GM21390 (cell line): ENCODE results near the gene KAT7.
"Not testable (repeated sequence)": the region's sequence is repeated elsewhere in the genome, so short reads cannot be mapped to it uniquely, and the experiment has no call there.

Experiments used
- ATAC-seq: cut with Tn5 transposase; IDR thresholded peaks from one replicate; pipeline ENCODE4 v1.9.1; 2021; ENCODE audit not compliant: unreplicated experiment

KAT7 gene

DNA sequence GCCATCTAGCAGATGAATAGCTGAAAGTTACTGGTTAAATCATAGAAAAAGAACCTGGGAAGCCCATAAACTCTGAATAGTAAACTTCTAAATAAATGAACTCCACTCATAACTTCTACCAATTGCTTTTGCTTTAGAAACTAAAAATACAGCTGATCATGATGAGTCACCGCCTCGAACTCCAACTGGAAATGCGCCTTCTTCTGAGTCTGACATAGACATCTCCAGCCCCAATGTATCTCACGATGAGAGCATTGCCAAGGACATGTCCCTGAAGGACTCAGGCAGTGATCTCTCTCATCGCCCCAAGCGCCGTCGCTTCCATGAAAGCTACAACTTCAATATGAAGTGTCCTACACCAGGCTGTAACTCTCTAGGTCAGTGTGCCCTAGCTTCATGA lies 9.7 kb downstream of the KAT7 start:
- ATAC-seq, result no peak

GRCh38 chr17:49798738-49799137 lies 10.3 kb downstream of the KAT7 start:
- ATAC-seq, result no peak

DNA sequence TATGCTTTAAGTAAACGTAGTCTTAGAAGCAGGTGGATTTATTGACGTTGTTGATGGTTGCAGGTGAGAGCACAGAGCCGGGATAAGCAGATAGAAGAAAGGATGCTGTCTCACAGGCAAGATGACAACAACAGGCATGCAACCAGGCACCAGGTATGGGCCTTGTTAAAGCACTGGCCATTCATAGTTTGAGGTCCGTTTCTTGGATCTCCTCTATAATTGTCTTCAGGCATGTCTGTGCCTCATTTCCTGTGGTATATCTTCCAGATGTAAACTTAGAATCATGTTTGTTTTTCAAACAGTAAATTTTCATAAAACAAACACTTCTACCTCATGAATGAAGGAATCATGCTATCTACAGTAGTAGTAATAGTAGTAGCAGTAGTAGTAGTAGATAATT lies 20.6 kb downstream of the KAT7 start:
- ATAC-seq, result no peak

DNA sequence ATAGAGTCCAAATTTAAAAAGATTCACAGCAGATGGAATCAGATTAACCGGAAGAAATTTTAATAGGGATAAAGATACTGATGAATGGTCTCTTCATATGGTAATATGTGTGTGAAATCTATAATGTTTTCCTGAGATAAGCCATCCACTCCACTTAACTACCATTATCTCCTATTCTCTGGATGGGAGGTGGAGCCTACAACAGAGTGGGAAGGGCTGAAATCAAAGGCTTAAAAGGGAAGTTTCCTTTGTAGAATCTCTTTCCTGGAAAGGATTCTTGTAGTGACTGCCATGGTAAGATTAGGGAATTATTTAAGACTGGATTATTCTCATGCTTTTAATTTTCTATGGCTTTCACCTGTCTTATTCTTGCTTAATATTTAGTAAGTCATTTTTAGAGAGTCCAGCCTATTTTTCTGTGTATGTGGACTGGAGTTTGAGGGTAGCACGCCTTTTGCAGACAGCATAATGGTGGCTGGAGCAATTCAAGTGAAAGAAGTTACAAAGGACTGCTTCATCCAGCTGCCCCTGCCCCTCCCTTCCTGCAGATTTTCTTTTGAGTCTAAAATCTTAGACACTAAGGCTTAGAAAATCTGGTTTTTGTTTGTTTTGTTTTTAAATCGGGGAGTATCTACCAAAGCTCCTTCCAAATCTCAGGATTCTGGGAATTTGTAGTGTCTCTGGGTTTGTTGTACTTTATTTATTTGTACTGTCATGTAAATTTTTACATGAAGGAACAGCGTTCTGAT lies 26.5 kb downstream of the KAT7 start:
- no peak for ATAC-seq

DNA sequence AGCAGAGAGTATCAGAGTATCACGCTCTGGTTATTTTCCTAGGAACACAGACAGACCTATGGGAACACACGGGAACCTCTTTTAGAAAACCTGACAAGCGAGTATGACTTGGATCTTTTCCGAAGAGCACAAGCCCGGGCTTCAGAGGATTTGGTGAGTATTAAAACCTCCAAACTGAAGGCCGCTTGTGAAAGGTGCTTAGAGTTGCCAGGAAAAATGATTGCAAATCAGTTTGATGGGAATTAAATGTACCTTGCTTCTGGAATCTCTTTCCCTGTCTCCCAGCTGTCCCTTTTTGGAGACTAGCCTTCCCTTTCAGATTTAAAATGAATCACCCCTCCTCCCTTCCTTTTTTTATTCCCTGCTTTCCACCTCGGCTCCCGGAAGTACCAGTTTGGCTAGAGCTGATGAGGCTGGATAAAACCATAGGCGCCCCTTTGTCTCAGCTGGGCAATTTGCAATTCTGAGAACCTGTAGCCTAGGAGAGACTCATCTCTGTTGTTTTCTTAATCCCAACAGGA lies 27.3 kb downstream of the KAT7 start:
- ATAC-seq, result no peak

- no peak for ATAC-seq
These were observed 29.5 kb downstream of the KAT7 start for GRCh38 chr17:49817993-49818392.

GRCh38 chr17:49819138-49819537 lies 30.7 kb downstream of the KAT7 start:
- no peak for ATAC-seq

DNA sequence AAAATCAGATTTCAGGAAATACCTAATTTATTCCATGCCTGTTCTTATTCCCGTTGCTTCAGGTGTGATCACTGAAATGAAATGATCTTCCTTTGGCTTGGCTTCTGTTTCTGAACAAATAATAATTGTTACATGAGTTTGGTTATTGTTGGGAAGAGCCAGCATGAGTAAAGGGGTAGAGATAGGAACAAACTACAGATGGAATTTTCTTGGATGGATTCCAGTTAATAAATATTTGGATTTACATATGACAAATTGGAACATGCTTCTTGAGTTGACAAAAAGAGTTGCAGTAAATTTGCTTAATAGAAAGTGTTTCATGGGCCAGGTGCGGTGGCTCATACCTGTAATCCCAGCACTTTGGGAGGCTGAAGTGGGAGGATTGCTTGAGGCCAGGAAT lies 31.2 kb downstream of the KAT7 start:
- no peak for ATAC-seq

DNA sequence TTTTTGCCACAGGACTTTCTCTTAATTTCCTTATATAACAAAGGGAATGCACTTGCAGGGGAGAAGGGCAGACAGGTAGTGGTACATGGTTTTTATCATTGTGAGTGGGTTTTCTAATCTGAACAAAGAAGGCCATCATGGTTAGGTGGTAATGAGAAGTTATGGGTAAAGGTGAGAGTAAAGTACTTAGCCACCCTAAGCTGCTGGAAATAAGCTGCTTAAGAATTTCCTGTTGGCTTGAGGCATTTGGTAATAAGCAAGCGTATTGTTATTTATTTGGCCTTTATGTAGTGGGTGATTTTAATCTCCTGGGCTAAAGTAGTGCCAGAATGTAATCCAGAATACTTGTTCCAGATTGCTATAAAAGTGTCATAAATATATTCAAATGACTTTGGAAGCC lies 32.3 kb downstream of the KAT7 start:
- no peak for ATAC-seq

DNA sequence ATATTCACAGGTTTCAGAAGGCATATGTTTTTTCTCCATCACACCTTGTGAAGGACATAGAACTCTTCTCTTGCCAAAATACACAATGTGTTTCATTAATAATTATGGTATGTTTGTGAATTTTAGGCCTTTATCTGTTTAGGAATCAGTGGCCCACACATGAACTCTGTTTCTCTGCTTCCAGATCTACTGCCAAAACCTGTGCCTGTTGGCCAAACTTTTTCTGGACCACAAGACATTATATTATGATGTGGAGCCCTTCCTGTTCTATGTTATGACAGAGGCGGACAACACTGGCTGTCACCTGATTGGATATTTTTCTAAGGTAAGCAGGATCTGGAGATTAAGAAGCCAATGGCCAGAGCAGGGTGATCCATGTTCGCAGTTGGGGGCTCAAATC lies 33.0 kb downstream of the KAT7 start:
- no peak for ATAC-seq

- ATAC-seq, result no peak
These were observed 33.4 kb downstream of the KAT7 start for GRCh38 chr17:49821916-49822315.

DNA sequence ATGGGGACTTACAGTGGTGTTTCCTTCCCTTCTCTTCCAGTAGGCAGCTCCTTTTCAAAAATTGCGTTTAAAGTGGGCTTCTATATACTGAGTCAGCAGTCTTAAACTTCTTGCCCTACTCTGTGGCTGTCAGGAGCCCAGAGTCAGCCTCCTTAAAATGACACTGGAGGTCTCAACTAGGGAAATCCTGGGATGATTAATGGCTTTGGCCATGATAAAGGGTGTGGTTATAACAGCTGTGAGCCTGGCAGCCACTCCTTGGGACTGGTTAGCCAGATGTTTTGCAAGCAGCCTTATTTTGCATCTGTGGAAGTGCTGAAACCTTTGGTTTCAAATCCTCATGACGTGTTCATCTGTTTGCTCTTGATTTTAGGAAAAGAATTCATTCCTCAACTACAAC lies 34.3 kb downstream of the KAT7 start:
- ATAC-seq, result no peak

DNA sequence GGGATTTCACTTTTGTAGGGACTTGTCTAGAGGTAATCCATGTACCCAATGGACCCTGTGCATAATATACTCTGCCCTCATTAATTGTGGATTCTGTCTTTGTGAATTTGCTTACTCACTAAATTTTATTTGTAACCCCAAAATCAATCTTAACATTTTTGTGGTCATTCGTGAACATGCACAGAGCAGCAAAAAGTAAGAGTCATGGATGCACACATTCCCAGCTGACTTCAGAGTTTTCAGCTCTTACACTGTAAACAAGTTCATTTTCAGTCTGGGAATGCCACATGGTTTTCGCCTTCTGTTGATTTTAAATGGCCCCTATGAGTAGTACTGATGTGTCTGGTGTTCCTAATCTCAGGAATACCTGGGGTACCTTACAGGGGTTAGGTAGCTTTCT lies 35.1 kb downstream of the KAT7 start:
- ATAC-seq, result no peak

DNA sequence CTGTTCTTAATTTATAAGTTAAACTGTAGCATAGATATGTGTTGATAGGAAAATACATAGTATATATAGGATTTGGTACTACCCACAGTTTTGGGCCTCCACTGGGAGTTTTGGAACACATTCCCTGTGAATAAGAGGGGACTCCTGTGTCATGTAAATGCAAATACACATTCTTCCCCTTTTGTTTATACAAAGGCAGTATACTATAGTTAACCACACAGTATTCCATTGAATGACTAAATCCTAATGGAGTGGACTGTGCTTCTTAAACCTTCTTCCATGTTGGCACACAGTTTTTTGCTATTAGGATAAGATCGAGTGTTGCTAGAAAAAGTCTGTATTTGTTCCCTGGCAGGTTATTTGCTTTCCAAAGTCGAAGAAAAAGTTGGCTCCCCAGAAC lies 37.2 kb downstream of the KAT7 start:
- no peak for ATAC-seq

GRCh38 chr17:49828325-49828724 lies 39.8 kb downstream of the KAT7 start:
- not testable (repeated sequence) for ATAC-seq

DNA sequence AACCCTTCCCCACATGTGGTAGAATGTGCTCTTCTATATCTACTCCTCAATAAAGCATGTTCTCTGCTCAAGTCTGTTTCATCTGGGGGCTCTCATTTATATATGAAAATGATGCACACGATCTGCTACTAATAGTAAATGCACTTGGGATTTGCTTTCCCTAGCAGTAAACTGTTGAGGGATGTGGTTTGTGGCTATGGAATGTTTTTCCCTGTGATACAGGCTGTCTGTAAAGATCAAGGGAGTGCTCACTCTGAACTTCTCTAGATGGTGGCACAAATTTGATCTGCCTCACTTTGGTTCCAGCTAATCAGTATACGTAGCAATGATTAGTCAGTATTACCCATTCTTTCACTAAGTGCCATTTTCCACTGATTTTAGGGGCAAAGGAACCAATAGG lies 40.5 kb downstream of the KAT7 start:
- no peak for ATAC-seq

DNA sequence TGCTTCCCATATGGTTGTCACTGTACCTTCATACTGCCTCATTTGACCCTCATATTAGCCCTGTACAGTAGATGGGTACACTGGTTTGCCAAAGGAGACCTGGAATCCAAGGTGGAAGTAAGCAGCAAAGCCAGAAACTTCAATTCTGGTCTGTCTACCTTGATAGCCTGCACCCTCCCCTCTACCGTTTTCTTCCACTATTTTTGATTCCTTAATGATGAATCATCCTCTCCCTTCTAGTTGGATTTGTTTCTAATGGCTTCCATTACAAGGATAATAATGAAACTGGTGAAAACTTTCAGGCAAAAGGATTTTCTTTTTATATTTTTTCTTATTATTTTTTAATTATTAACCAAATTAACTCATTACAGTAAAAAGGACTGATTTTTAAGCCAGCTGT lies 42.1 kb downstream of the KAT7 start:
- no peak for ATAC-seq

DNA sequence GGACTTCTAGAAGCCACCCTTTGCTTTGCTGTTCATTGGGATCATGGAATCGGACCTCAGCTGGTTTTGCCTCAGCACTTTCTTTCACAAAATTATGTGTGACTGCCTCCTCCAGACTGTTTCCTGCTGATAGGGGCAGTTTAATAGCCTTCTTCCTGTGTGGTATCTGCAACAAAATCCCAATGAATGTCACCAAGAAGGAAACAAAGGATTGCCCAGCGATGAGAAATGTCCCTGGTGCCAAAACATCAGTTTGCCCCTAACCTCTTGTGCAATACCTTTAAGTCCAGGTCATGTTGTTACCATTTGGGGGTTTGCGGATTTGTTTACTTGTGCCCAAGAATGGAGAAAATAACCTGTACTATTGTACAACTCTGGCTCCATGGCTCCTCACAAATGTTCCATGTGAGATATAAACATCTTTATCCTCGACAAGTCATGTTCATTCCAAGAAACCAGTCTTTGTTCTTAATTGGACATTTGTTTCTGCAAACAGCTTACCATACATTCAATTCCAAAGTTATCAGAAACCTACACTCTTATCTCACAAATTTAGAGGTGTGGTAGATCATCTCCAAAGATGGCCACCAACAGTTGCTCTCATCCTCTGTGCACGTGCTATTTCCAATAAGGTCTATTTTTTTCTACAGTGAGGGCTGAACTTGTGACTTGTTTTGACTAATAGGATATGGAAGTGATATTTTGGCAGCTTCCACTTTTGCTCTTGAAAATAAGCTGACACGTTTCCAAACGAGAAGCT lies 44.5 kb downstream of the KAT7 start:
- no peak for ATAC-seq

DNA sequence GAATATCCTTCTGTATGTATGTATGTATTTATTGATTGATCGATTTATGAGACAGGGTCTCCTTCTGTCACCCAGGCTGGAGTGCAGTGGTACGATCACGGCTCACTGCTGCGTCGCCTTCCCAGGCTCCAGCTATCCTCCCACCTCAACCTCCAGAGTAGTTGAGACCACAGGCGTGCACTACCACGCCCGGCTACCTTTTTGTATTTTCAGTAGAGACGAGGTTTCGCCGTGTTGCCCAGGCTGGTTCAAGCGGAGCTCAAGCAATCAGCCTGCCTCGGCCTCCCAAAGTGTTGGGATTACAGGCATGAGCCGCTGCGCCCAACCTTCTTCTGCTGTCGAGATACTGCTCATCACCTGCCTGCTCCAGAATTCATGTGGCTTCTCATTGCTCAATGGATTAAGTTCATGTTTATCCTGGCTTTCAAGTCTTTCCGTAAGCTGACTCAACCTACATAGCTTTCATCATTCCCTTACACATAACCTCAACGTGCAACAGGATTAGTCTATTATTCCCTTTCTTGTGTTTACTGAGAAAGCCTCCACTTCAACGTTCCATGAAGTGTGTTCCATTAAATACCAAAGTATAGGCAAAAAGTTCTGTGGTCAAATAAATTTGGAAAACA lies 45.8 kb downstream of the KAT7 start:
- ATAC-seq, result no peak

DNA sequence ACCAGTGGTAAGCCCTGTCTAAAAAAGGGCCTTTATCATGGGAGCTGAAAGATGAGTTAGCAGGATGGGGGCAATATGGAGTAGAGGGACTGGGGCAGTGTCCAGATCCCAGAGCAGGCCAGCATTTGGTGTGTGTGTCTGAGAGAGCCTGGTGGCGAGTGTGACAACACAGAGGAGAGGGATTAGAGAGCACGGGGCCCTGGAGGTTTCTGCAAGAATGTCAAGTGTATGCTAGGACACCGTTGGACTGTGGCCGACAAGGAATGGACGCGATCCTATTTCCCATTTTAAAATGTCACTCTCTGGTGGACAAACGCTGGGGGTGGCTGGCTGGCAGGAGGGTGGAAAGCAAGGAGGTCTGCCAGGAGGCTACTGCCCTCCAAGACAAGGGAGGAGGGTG lies 47.0 kb downstream of the KAT7 start:
- ATAC-seq, result no peak

GRCh38 chr17:49836111-49837030 lies 47.9 kb downstream of the KAT7 start:
- no peak for ATAC-seq
